HG03571 (cell line): ENCODE results near the gene PCCA.

Source experiments
- ATAC-seq: cut with Tn5 transposase; IDR thresholded peaks from one replicate; pipeline ENCODE4 v1.9.1; 2021; ENCODE audit not compliant: unreplicated experiment

The PCCA gene

DNA sequence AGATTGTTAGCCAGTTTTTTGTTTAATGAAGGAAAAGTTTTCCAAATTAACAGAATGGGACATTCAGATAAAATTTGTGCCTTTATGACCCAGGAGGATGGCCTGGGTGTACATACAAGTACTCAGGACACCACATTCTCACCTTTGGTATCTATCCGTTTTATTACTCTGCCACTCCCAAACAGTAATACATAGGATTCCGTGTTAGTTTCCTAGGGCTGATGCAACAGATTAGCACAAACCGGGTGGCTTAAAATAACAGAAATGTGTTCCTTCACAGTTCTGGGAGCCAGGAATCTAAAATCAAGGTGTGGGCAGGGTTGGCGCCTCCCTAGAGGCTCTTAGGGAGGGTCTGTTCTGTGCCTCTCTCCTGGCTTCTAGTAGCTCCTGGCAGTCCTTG, 369.8 kb downstream of the PCCA start:
- no peak for ATAC-seq

DNA sequence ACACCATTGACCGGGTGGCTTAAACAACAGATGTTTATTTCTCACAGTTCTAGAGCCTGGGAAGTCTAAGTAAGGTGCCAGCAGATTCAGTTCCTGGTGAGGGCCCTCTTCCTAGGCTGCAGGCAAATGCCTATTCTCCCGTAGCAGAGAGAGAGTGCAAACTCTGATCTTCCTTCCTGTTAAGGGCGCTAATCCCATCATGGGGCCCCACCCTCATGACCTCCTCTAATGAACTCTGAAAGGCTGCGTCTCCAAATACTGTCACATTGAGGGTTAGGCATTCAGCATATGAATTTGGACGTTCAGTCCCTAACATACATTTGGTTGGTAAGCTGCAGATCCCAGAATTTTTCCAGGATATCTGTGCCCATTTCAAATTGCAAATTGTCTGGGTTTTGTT, 370.9 kb downstream of the PCCA start:
- no peak for ATAC-seq

GRCh38 chr13:100460266-100460665, 371.4 kb downstream of the PCCA start:
- ATAC-seq: no peak

DNA sequence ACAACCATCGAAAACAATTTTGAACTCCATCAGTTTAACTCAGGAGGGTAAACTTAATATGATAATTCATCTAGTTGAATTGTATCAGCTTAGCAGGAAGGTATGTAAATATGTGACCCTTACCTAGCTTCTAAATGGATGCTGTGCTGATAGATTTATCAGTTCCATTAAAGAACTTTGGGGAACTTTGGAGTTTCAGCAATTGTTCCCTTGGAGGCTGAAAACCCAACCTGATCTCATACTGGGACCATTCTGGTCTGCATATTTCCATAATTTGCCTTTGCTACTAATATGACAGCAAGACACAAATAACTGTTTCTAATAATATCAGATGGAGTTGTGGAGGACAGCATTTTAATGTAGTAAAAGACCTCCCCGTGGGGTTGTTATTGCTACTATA, 371.9 kb downstream of the PCCA start:
- no peak for ATAC-seq

DNA sequence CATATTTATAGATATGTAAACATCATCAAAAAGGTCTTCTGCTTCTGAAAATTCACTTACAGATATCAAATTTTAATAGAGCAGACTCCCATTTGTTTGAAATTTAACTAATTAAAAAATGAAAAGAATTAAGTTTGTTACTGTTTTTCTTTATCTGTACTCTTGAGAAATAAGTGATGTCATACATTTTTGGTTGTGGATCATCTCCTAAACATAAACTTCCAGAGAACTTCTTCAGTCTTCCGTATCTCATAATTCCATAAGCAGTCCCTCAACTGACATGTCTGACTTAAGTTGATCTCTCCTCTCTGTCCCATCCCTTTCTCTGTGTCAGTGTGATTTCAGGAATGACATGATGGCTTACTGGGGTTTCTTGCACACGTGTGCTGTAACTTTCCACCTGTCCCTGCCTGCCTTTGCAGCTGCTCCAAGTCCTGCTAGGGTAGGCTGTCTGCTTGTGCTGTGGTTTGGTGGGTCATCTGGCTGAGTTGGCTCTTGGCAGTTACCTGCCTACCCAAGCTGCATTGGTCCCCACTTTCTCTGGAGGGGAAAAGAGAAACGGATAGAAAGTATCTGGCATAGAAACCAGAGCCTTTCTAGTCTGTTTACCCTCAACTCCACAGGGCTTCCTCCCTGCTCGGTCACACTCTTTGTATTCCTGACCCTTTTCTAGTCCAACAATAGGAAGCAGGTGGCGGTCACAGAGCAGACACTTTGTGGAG, 372.6 kb downstream of the PCCA start:
- ATAC-seq: no peak

GRCh38 chr13:100464006-100464405, 375.1 kb downstream of the PCCA start:
- ATAC-seq: no peak

GRCh38 chr13:100465558-100465957, 376.7 kb downstream of the PCCA start:
- ATAC-seq: no peak

DNA sequence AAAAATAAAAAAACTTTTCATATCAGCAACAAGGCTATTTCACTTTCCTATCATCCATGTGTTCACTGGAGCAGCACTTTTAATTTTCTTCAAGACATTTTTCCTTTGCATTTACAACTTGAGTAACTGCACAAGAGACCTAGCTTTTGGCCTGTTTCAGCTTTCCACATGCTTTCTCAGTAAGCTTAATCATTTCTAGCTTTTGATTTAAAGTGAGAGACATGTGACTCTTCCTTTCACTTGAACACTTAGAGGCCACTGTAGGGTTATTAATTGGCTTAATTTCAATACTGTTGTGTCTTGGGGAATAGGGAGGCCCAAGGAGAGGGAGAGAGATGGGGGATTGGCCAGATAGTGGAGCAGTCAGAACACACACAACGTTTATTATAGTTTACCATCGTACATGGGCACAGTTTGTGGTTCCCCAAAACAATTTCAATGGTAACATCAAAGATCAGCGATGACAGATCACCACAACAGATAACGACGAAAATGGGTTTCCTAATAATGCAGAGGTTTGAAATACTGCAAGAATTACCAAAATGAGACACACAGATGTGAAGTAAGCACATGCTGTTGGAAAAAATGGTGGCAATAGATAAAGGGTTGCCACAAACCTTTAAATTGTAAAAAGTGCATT, 382.1 kb downstream of the PCCA start:
- ATAC-seq: no peak

GRCh38 chr13:100473087-100473486, 384.2 kb downstream of the PCCA start:
- ATAC-seq: no peak

- ATAC-seq: no peak
These were observed 384.7 kb downstream of the PCCA start for GRCh38 chr13:100473501-100474044.

DNA sequence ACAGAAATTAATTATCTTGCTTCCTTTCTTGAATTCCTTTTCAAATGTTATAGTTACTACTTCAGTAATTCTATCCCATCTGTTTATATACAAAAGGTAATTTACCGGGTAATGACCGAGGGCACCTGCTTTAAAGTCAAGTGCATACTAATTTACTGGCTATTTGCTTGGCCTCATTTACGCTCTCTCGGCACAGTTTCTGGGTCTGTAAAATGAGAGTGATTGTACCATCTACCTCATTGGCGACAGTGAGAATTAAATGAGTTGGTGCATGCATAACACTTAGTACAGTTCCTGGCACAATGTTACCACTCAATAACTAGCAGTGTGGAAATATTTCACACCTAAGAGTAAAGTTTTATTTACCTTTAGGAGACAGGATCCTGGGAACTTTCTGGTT, 388.1 kb downstream of the PCCA start:
- ATAC-seq: no peak

DNA sequence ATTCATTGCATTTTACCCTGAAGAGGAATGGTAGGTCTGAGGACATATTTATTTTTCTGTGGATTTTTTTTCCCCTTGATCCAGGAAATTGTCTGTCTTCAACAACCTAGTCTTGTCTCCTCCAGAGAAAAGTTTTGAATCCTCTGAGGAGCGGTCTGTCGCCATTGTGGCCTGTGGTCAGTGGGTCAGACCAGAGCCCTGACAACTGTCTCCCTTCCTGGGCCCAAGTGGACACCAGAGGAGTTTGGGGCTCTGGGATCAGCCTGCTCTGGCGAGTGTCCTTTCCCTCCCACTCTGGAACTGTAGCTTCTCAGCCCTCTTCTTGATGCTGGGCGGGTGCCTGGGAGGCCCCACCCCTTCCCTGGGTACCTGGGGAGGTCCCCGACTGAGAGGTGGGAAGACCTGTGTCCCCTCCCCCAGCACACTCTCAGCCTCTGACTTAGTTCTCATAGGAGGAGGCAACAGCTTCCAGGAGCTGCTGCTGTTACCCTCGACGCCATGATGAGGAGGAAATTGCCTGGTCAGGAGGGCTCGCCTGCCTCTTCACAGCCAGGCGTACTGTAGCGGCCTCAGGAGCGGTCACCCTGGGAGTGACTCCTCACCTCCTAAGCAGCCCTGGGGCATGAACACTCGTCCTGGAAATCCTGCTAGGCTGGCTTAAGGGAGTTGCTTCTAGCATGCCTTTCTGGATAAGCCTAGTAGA, 389.4 kb downstream of the PCCA start:
- no peak for ATAC-seq

DNA sequence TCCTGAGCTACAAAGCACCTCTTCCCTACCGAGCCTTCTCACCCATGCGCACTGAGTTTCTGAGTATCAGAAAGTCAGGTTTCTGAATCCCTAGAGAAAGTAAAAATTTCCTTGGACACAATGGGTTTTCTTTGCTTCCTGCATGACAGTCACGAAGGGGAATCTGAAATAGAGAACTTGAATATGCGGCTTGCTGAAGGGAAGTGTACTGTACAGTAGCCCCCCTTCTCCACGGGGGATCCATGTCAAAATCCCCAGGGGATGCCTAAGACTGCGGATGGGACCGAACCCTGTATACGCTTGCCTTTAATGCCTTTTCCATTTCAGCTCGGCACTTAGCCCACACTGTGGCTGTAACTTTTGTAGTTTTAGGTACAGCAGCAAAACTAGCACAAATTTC, 391.8 kb downstream of the PCCA start:
- no peak for ATAC-seq

- ATAC-seq: no peak
These were observed 394.2 kb downstream of the PCCA start for GRCh38 chr13:100483139-100483538.

DNA sequence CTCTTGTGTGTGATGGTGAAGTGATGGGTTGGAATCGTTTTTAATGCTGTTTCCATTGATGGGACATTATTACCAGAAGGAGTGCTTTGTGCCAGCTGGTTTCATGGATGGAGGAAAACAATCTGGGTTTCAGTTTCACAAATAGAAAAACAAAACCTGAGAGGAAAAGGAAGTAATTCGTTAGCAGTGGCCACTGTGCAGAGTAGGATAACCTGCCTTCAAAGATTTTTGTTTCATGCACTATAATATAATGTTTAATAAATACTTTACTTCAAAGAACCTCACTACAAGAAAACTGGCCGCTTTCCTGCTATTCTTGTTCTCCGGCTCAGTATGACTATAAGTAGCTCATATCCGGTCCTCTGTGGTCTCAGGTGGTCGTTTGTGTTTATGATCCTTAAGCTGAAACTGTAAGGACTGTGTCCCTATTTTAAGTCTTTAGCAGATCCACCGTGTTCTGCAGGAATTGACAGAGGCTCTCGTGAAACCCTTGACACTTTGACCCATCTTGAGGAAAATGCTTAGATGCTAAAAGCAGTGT, 395.0 kb downstream of the PCCA start:
- no peak for ATAC-seq

- no peak for ATAC-seq
These were observed 395.8 kb downstream of the PCCA start for GRCh38 chr13:100484702-100485101.

DNA sequence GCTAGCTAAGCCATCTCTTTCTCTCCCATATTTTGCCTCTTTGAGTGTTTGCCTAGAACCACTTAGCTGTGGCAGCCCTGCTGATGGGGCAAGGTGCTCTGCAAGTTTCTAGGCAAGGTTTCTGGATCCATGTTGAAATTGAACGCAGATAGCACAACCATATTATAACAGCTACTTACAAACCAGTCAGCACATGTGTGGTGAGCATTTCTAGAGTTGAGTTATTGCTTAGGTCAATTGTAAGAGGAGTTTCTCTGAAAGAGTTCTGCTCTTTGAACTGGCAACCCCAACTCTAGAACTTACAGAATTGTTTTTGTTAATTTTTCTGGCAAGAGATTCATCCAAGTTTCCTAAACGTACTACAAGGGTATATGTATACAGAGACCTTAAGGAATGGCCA, 396.4 kb downstream of the PCCA start:
- no peak for ATAC-seq

DNA sequence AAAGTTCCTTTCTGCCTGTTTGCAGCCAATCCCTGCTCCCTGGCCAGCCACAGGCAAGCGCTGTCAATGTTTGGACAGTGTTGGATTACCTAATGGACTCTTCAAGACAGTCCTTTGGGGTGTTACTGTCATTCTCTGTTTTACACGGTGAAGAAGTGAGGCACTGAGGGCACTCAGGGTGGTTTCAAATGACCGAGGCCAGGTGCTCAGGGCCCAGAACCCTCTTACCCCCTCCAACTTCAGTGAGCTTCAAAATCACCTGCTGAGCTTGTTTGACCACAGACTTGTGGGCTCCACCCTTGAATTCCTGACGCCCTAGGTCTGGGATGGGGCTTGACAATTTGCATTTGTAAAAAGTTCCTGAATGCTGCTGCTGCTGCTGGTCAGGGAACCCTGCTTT, 401.8 kb downstream of the PCCA start:
- no peak for ATAC-seq

- ATAC-seq: no peak
These were observed 402.4 kb downstream of the PCCA start for GRCh38 chr13:100491164-100491842.

- no peak for ATAC-seq
These were observed 404.5 kb downstream of the PCCA start for GRCh38 chr13:100493418-100493817.

DNA sequence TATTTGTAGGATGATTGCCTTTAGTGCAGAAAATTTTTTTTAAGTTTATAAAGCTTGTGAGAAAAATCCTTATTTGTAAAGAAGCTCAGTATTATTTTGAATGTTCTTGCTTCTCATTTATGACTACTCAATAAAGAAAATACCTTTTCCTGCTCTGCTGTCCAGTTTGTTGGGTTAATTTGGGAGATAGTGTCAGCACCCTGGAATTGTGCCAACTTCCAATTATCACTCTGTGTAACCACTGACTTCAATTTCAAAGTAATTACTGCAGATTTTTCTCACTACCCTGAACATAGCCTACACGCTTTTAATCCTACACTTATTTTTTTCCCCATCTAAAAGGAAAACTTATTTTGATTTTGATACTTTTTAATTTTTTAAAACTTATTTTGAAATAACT, 406.6 kb downstream of the PCCA start:
- ATAC-seq: no peak
